Measurements from ENCODE around the gene NACA. TPM values are rescaled to one million over a fixed set of nuclear protein-coding genes. Genes with fewer than 3 reads are reported as not detected.
A peak's percentile ranks its signal among the peaks of the same experiment; 100 is the strongest.

Gene NACA
- total and polyA plus RNA-seq, 2 of the 13 experiments (the other 11 are each of a cell fraction or from before 2014, with no cell fraction given): 799 to 1,700 TPM

GRCh38 chr12:56759263-56759908 lies 34.3 kb upstream of the NACA start (continued):
- TF ChIP-seq ELF4 (CRISPR knock-in tag; IDR thresholded peaks at IDR 0.05; ENCODE audit: borderline replicate concordance): no peak
- 0 out of 2 replicates have a peak, but pooled peaks have one; percentile 30 for TF ChIP-seq RCOR2 (CRISPR knock-in tag; IDR thresholded peaks at IDR 0.05)
- TF ChIP-seq NR2F2 (IDR thresholded peaks at IDR 0.05; ENCODE audit: borderline replicate concordance, low read depth): peak; percentile 92
- 0 out of 2 replicates have a peak, but pooled peaks have one; percentile 13 for TF ChIP-seq HOXA3 (CRISPR knock-in tag; IDR thresholded peaks at IDR 0.05)
- TF ChIP-seq HOMEZ (CRISPR knock-in tag; IDR thresholded peaks at IDR 0.05; ENCODE audit: low read depth): 0 out of 2 replicates have a peak, but pooled peaks have one; percentile 10
- TF ChIP-seq TRIM22 (IDR thresholded peaks at IDR 0.05): no peak
- no peak for TF ChIP-seq NPAS2 (CRISPR knock-in tag; IDR thresholded peaks at IDR 0.05; ENCODE audit: borderline replicate concordance)
- TF ChIP-seq IRF9 (CRISPR knock-in tag; IDR thresholded peaks at IDR 0.05; ENCODE audit: borderline replicate concordance): no peak
- no peak for TF ChIP-seq AKNA (CRISPR knock-in tag; IDR thresholded peaks at IDR 0.05; ENCODE audit: borderline replicate concordance)
- peak; percentile 14; the same call in 1 of the 2 replicates for TF ChIP-seq SMYD3 (CRISPR knock-in tag; IDR thresholded peaks at IDR 0.05)
- TF ChIP-seq ZNF713 (CRISPR knock-in tag; IDR thresholded peaks at IDR 0.05): no peak
- TF ChIP-seq NFYC (CRISPR knock-in tag; IDR thresholded peaks at IDR 0.05): no peak
- peak; percentile 83; the same call in 1 of the 2 replicates for TF ChIP-seq HMG20A (CRISPR knock-in tag; IDR thresholded peaks at IDR 0.05; ENCODE audit: borderline replicate concordance)
- no peak for TF ChIP-seq GFI1 (CRISPR knock-in tag; IDR thresholded peaks at IDR 0.05; ENCODE audit: borderline replicate concordance)
- TF ChIP-seq NR2F1 (CRISPR knock-in tag; IDR thresholded peaks at IDR 0.05): peak; percentile 48 to 79; a peak in 3 of 4 replicates
- peak; percentile 48; the same call in 1 of the 2 replicates for TF ChIP-seq ZNF703 (CRISPR knock-in tag; IDR thresholded peaks at IDR 0.05; ENCODE audit: borderline replicate concordance)
- TF ChIP-seq ELK4 (CRISPR knock-in tag; IDR thresholded peaks at IDR 0.05; ENCODE audit: borderline replicate concordance): no peak
- TF ChIP-seq KLF16 (CRISPR knock-in tag; IDR thresholded peaks at IDR 0.05): peak in 1 of 2 experiments; percentile 69; a peak in 1 of 4 replicates
